SU-DHL-6 (cell line): ENCODE data around the gene RAB44.

Experiments
- H2AFZ ChIP-seq: fragments of 200-600 bp; sonication (generic); 2 replicates; pipeline ENCODE4 v1.6.1; 2014; ENCODE audit warnings: low read depth, mild to moderate bottlenecking, moderate library complexity, mixed read lengths, antibody characterized with exemption, low read length; ENCODE audit not compliant: severe bottlenecking
- H3F3A ChIP-seq: fragments of 200-600 bp; shearing (Covaris generic); 2 replicates; pipeline ENCODE4 v1.6.0; 2016; ENCODE audit warnings: antibody characterized with exemption, mild to moderate bottlenecking; ENCODE audit not compliant: insufficient read depth
- H3K27ac ChIP-seq: fragments of 200-600 bp; sonication (generic); 2 replicates; pipeline ENCODE4 v1.5.1; 2016; ENCODE audit warnings: low read depth, mild to moderate bottlenecking, low read length, moderate library complexity, mixed read lengths
- H3K27me3 ChIP-seq: fragments of 200-600 bp; sonication (generic), shearing (Covaris generic); 2 replicates; pipeline ENCODE4 v1.6.0; 2014; ENCODE audit warnings: mild to moderate bottlenecking, low read length
- H3K36me3 ChIP-seq: fragments of 200-600 bp; sonication (generic); 2 replicates; pipeline ENCODE4 v1.6.1; 2014; ENCODE audit warnings: mild to moderate bottlenecking, low read length, mixed read lengths
- H3K4me2 ChIP-seq: fragments of 300-600, 200-600 bp; shearing (Covaris generic), sonication (generic); 2 replicates; pipeline ENCODE4 v1.6.0; 2014; ENCODE audit warnings: low read length, low read depth, mild to moderate bottlenecking; ENCODE audit not compliant: poor library complexity, severe bottlenecking
- H3K4me3 ChIP-seq: fragments of 200-600 bp; sonication (generic); 2 replicates; pipeline ENCODE4 v1.5.1; 2014; ENCODE audit warnings: antibody characterized with exemption, low read length, mild to moderate bottlenecking, mixed read lengths; ENCODE audit not compliant: insufficient read depth, poor library complexity, severe bottlenecking
- H3K79me2 ChIP-seq: fragments of 200-600 bp; sonication (generic); 2 replicates; pipeline ENCODE4 v1.6.1; 2014; ENCODE audit warnings: mild to moderate bottlenecking, low read length, moderate library complexity; ENCODE audit not compliant: insufficient read depth
- H3K9ac ChIP-seq: fragments of 200-600 bp; sonication (generic); 2 replicates; pipeline ENCODE4 v1.7.0; 2014; ENCODE audit warnings: mild to moderate bottlenecking, low read length
- H3K9me2 ChIP-seq: fragments of 200-600 bp; sonication (generic); replicated peaks from 2 replicates; pipeline ENCODE4 v1.6.1; 2014; ENCODE audit warnings: low read length; ENCODE audit not compliant: insufficient read depth
- H3K9me3 ChIP-seq: fragments of 200-600 bp; sonication (generic); 2 replicates; pipeline ENCODE4 v1.6.1; 2014; ENCODE audit warnings: low read length, mixed read lengths; ENCODE audit not compliant: insufficient read depth
- H4K20me1 ChIP-seq: fragments of 200-600 bp; sonication (generic); 2 replicates; pipeline ENCODE4 v1.6.1; 2014; ENCODE audit warnings: low read depth, mild to moderate bottlenecking, antibody characterized with exemption, low read length, moderate library complexity, mixed read lengths
- CTCF ChIP-seq: fragments of 200-600 bp; sonication (generic); IDR thresholded peaks from one replicate; pipeline ENCODE4 v1.5.1; 2017; ENCODE audit warnings: antibody characterized with exemption, mild to moderate bottlenecking, low read length, moderate library complexity; ENCODE audit not compliant: insufficient read depth, poor library complexity, severe bottlenecking
- EZH2phosphoT487 ChIP-seq: fragments of 200-600 bp; sonication (generic), shearing (Covaris generic); conservative IDR thresholded peaks from 2 replicates; pipeline ENCODE4 v1.6.1; 2018; ENCODE audit warnings: mild to moderate bottlenecking, antibody characterized with exemption, low read length, moderate library complexity, mixed read lengths

RAB44 gene

DNA sequence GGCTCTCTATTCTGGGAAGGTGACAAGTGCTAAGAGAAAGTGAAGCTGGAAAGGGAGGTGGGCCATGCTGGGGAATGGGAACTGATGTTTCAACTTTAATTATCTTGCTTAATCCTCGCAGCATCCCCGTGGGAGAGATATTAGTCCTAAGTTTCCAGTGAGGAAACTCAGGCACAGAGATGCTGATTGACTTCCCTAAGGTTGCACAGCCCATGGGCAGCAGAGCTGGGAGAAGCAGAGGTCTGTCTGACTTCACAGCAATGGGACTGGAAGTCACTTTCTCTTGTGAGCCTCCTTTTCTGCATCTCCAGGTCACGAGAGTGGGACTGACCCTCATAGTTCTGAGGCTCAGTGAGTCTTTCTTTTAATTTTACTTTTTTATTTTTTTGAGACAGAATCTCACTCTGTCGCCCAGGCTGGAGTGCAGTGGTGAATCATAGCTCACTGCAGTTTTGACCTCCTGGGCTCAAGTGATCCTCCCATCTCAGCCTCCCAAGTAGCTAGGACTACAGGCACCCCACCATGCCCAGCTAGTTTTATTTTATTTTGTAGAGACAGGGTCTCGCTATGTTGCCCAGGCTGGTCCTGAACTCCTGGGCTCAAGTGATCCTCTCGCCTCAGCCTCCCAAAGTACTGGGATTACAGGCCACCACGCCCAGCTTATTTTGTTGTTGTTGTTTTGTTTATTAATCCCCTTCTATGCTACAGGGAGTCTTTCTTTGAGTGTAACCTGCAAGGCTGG lies 2.6 kb downstream of the RAB44 start:
- Histone ChIP-seq H3K4me3 (no peak overlapping the region), H3K79me2 (no peaks in the 10 kb centered on the region), H4K20me1 (no peaks in the 10 kb centered on the region), H3K9me3 (no peaks in the 10 kb centered on the region), H3K9ac (no peak overlapping the region), H2AFZ (no peak overlapping the region), H3K36me3 (no peaks in the 10 kb centered on the region), H3K27me3 (no peaks in the 10 kb centered on the region), H3K4me2 (no peak overlapping the region), H3F3A (no peaks in the 10 kb centered on the region), H3K9me2 (no peaks in the 10 kb centered on the region), H3K27ac (no peak overlapping the region)
- TF ChIP-seq CTCF (no peak), EZH2phosphoT487 (no peak)

DNA sequence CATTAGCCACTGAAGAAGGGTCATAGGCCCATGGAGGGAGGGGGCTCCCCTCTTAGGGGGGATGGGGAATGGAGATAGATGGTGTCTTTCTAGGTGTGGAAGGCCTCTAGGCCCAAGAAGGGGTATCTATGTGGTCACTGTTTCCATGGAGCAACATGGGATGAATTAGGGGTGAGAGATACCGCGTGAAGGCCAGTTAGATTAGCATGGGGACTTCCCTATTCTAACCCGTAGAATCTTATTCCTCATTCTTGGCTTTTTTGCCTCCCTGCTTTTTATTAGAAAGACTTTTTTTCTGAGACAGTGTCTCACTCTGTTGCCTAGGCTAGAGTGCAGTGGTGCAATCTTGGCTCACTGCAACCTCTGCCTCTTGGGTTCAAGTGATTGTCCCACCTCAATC lies 3.2 kb downstream of the RAB44 start:
- H3K9me3 ChIP-seq, result no peaks in the 10 kb centered on the region
- no peaks in the 10 kb centered on the region for H3K27me3 ChIP-seq
- no peaks in the 10 kb centered on the region for H3K79me2 ChIP-seq
- H3K9ac ChIP-seq, result no peak overlapping the region
- no peak overlapping the region for H3K27ac ChIP-seq
- TF ChIP-seq CTCF (no peak), EZH2phosphoT487 (no peak)
- no peaks in the 10 kb centered on the region for H3K9me2 ChIP-seq
- H3K4me2 ChIP-seq, result no peak overlapping the region
- no peak overlapping the region for H3K4me3 ChIP-seq
- no peaks in the 10 kb centered on the region for H4K20me1 ChIP-seq
- no peak overlapping the region for H2AFZ ChIP-seq
- H3K36me3 ChIP-seq, result no peaks in the 10 kb centered on the region
- no peaks in the 10 kb centered on the region for H3F3A ChIP-seq

DNA sequence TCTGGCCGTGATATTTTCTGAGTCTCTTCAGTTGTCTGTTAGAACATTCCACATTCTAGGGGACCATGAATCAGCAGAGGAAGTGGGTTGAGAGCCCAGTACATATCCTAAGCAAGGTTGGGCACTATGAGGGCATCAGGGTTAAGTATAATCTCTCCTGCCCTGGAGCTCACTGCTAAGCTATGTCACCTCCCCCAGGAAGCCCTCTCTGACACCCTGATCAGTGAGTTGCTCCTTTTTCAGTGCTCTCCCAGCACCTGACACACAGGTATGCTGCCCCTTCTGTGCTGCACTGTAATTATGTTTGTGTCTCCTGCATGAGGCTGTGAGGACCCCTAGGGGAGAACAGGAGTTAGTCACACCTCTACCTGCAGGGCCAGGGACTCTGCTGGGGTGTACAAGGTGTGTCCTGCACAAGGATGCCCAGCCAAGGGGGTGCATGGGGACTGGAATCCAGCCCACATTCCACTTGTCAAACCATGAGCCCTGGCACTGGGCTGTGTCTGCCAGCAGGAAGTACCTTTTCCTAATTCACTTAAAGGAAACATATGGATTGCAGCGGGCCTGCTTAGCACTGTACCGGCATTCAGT lies 3.9 kb downstream of the RAB44 start:
- Histone ChIP-seq H3K27me3 (no peaks in the 10 kb centered on the region), H3K9ac (no peak overlapping the region), H3K9me2 (no peaks in the 10 kb centered on the region), H3K36me3 (no peaks in the 10 kb centered on the region), H4K20me1 (no peaks in the 10 kb centered on the region), H3K4me3 (no peak overlapping the region), H2AFZ (no peak overlapping the region), H3K79me2 (no peaks in the 10 kb centered on the region), H3K9me3 (no peaks in the 10 kb centered on the region), H3K4me2 (no peak overlapping the region), H3K27ac (no peak overlapping the region), H3F3A (no peaks in the 10 kb centered on the region)
- TF ChIP-seq EZH2phosphoT487 (no peak), CTCF (no peak)
